ENCODE data around the gene ACOT4. TPM values are rescaled to one million over a fixed set of nuclear protein-coding genes. Genes with fewer than 3 reads are reported as not detected.
"Not testable (repeated sequence)": the region's sequence is repeated elsewhere in the genome, so short reads cannot be mapped to it uniquely, and the experiment has no call there.

ACOT4 gene
- total RNA-seq, 2 donors from 2014 or later: 1.9 to 2.1 TPM

DNA sequence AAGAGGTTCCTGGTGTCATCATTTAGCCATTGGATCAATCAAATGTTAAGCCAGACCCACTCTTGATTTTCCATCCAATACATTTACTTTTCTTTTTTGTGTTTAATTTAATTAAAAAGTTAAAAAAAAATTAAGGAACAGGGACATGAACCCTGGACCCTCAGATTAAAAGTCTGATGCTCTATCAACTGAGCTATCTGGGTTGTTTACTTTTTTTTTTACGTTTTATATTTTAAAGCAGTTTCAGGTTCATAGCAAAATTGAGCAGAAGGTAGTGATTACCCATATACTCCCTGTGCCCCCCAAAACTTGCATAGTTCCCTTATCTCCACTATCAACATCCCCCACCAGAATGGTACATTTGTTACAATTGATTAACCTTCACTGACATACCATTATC is 3.0 kb upstream of the ACOT4 start:
- Histone ChIP-seq H3K9me3 (no peaks in the 10 kb centered on the region), H3K4me1 (replicated peaks) (no peaks in the 10 kb centered on the region), H3K27ac (no peak overlapping the region), H3K36me3 (no peaks in the 10 kb centered on the region), H3K4me3 (no peak overlapping the region), H3K27me3 (replicated peaks; ENCODE audit: insufficient read depth) (no peaks in the 10 kb centered on the region)
- WGBS: 76% methylated on average over 1 of the region's 1 CpG
- DNase-seq (ENCODE audit: low spot score): no peak
- intact Hi-C loops (cut with DNase I): no loop called here
- TF ChIP-seq POLR2AphosphoS5 (IDR thresholded peaks at IDR 0.05): no peak
- TF ChIP-seq POLR2A (IDR thresholded peaks at IDR 0.05): no peak
- TF ChIP-seq, protein P1, sequence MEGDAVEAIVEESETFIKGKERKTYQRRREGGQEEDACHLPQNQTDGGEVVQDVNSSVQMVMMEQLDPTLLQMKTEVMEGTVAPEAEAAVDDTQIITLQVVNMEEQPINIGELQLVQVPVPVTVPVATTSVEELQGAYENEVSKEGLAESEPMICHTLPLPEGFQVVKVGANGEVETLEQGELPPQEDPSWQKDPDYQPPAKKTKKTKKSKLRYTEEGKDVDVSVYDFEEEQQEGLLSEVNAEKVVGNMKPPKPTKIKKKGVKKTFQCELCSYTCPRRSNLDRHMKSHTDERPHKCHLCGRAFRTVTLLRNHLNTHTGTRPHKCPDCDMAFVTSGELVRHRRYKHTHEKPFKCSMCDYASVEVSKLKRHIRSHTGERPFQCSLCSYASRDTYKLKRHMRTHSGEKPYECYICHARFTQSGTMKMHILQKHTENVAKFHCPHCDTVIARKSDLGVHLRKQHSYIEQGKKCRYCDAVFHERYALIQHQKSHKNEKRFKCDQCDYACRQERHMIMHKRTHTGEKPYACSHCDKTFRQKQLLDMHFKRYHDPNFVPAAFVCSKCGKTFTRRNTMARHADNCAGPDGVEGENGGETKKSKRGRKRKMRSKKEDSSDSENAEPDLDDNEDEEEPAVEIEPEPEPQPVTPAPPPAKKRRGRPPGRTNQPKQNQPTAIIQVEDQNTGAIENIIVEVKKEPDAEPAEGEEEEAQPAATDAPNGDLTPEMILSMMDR (IDR thresholded peaks at IDR 0.05): no peak

DNA sequence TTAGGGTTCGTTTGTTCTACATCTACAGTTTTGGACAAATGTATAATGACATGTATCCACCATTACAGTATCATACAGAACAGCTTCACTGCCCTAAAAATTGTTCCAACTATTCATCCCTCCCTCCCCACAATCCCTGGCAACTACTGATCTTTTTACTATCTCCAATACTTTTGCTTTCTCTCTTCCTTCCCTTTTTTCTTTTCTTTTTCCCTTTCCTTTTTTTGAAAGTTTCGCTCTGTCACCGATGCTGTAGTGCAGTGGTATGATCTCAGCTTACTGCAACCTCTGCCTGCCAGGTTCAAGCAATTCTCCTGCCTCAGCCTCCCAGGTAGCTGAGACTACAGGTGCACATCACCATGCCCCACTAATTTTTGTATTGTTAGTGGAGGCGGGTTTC is 2.6 kb upstream of the ACOT4 start:
- intact Hi-C loops (cut with DNase I): no loop called here
- no peak overlapping the region for H3K4me3 ChIP-seq
- H3K27me3 ChIP-seq (replicated peaks; ENCODE audit: insufficient read depth): no peaks in the 10 kb centered on the region
- no peak overlapping the region for H3K27ac ChIP-seq
- no peaks in the 10 kb centered on the region for H3K9me3 ChIP-seq
- H3K36me3 ChIP-seq: no peaks in the 10 kb centered on the region
- WGBS: 84% methylated on average over 4 of the region's 4 CpGs
- no peak for DNase-seq (ENCODE audit: low spot score)
- no peak for TF ChIP-seq POLR2AphosphoS5 (IDR thresholded peaks at IDR 0.05)
- TF ChIP-seq POLR2A (IDR thresholded peaks at IDR 0.05): no peak
- TF ChIP-seq, protein P1 (IDR thresholded peaks at IDR 0.05): no peak
- no peaks in the 10 kb centered on the region for H3K4me1 ChIP-seq (replicated peaks)

DNA sequence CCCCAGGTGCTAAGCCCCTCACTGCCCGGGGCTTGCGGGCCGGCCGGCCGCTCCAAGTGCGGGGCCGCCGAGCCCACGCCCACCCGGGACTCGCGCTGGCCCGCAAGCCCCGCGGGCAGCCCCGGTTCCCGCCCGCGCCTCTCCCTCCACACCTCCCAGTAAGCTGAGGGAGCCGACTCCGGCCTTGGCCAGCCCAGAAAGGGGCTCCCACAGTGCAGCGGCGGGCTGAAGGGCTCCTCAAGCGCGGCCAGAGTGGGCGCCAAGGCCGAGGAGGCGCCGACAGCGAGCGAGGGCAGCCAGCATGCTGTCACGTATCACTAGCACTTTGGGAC is 1.0 kb upstream of the ACOT4 start:
- H3K27ac ChIP-seq; H3K9me3 ChIP-seq; H3K4me3 ChIP-seq; H3K27me3 ChIP-seq (replicated peaks; ENCODE audit: insufficient read depth); H3K4me1 ChIP-seq (replicated peaks); H3K36me3 ChIP-seq; DNase-seq (ENCODE audit: low spot score); intact Hi-C loops (cut with DNase I): not testable (repeated sequence)
- 98% methylated on average over 29 of the region's 32 CpGs for WGBS

DNA sequence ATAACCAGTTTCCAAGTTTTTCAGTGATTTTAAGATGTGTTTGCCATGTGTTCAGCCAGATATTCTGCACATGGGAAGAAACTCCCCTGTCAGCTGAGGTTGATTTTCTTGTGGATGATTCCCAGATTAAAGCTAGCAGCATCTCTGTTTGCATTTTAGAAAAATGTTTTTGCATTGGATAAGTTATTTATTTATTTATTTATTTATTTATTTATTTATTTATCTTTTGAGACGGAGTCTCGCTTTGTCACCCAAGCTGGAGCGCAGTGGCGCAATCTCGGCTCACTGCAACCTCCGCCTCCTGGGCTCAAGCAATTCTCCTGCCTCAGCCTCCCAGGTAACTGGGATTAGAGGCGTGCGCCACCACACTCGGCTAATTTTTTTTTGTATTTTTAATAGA is 2.8 kb downstream of the ACOT4 start:
- no peaks in the 10 kb centered on the region for H3K9me3 ChIP-seq
- no peaks in the 10 kb centered on the region for H3K27me3 ChIP-seq (replicated peaks; ENCODE audit: insufficient read depth)
- TF ChIP-seq POLR2A (IDR thresholded peaks at IDR 0.05) (no peak), POLR2AphosphoS5 (IDR thresholded peaks at IDR 0.05) (no peak)
- TF ChIP-seq, protein P1 (IDR thresholded peaks at IDR 0.05): no peak
- H3K4me3 ChIP-seq: no peak overlapping the region
- DNase-seq (ENCODE audit: low spot score): no peak
- H3K27ac ChIP-seq: no peak overlapping the region
- 90% methylated on average over 9 of the region's 9 CpGs for WGBS
- intact Hi-C loops (cut with DNase I): no loop called here
- no peaks in the 10 kb centered on the region for H3K4me1 ChIP-seq (replicated peaks)
- no peaks in the 10 kb centered on the region for H3K36me3 ChIP-seq

DNA sequence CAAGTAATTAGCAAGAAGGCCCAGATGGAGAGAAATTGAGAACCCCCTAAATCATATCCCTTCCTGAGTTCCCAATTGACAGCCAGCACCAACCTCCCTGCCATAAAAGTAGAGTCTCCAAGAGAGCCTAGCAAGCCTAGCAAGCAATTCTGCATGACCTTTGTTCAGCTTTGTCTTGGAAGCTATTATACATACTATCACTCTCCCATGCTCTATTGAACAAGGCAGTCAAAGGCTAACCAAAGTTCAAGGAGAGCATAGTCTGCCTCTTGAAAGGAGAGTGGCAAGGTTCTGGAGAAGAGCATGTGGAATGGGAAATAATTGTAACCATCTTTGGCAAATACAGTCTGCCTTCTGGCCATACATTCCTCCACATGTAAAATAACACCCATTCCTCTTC is 7.8 kb downstream of the ACOT4 start:
- no peak overlapping the region for H3K27ac ChIP-seq
- TF ChIP-seq POLR2A (IDR thresholded peaks at IDR 0.05): no peak
- no peaks in the 10 kb centered on the region for H3K4me1 ChIP-seq (replicated peaks)
- intact Hi-C loops (cut with DNase I): no loop called here
- no peak overlapping the region for H3K4me3 ChIP-seq
- no peak for DNase-seq (ENCODE audit: low spot score)
- no peaks in the 10 kb centered on the region for H3K9me3 ChIP-seq
- H3K27me3 ChIP-seq (replicated peaks; ENCODE audit: insufficient read depth): no peaks in the 10 kb centered on the region
- no peaks in the 10 kb centered on the region for H3K36me3 ChIP-seq

DNA sequence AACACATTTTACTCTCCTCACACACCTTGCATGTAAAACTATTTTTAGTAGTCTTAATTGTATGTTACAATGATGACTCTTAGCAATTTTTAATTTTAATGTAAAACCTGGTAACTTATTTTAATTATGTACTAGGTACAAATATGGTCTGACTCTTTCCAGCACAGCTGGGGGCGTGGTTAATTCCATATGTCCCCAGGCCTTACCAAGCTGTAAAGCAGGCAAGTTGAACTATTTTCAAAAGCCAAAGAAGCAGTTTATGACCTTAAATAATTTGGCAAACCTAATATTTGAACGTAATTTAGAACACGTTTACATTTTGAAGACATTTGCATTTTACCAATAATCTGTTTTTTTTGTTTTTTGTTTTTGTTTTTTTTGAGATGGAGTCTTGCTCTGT is 11.3 kb downstream of the ACOT4 start:
- Histone ChIP-seq H3K9me3 (no peaks in the 10 kb centered on the region), H3K27me3 (replicated peaks; ENCODE audit: insufficient read depth) (no peaks in the 10 kb centered on the region), H3K4me3 (no peak overlapping the region), H3K36me3 (no peaks in the 10 kb centered on the region), H3K4me1 (replicated peaks) (no peaks in the 10 kb centered on the region), H3K27ac (no peak overlapping the region)
- 74% methylated on average over 3 of the region's 3 CpGs for WGBS
- DNase-seq (ENCODE audit: low spot score): no peak
- TF ChIP-seq POLR2AphosphoS5 (IDR thresholded peaks at IDR 0.05) (no peak), POLR2A (IDR thresholded peaks at IDR 0.05) (no peak)
- TF ChIP-seq, protein P1 (IDR thresholded peaks at IDR 0.05): no peak
- intact Hi-C loops (cut with DNase I): no loop called here

Data from prostate gland (tissue), 2 donors.